Progenitor cell of endocrine pancreas (in vitro differentiated cells): ENCODE data around the gene ZNF775. TPM values are rescaled to one million over a fixed set of nuclear protein-coding genes. Genes with fewer than 3 reads are reported as not detected.

Experiments
- DNase-seq: peaks from one replicate; pipeline ENCODE4 v3.0.0; 2021; ENCODE audit warnings: low spot score; ENCODE audit not compliant: unreplicated experiment
- H3K27ac Mint-ChIP-seq: 2 replicates; pipeline ENCODE4 v1.8.0; 2021; ENCODE audit warnings: mild to moderate bottlenecking, moderate library complexity, mixed read lengths
- H3K27me3 Mint-ChIP-seq: 2 replicates; pipeline ENCODE4 v1.8.0; 2021; ENCODE audit warnings: mixed read lengths
- H3K36me3 Mint-ChIP-seq: 2 replicates; pipeline ENCODE4 v1.8.0; 2022; ENCODE audit warnings: mixed read lengths; ENCODE audit not compliant: insufficient read depth
- H3K4me1 Mint-ChIP-seq: 2 replicates; pipeline ENCODE4 v1.8.0; 2021; ENCODE audit warnings: low read depth, mixed read lengths
- H3K4me3 Mint-ChIP-seq: 2 replicates; pipeline ENCODE4 v1.8.0; 2021; ENCODE audit warnings: low read depth, mild to moderate bottlenecking, moderate library complexity, mixed read lengths
- H3K9me3 Mint-ChIP-seq: 2 replicates; pipeline ENCODE4 v1.8.0; 2021; ENCODE audit warnings: low read depth, mixed read lengths
- total RNA-seq: library from RNA; stranded (reverse); gene quantifications from 2 replicates; pipeline ENCODE4 v1.2.1, GENCODE V29; 2021
- TF ChIP-seq, protein P1 (sequence below): fragments of 200-600 bp; sonication (generic); IDR thresholded peaks from one replicate; pipeline ENCODE4 v1.5.0; 2021; ENCODE audit warnings: antibody characterized with exemption, mild to moderate bottlenecking; ENCODE audit not compliant: unreplicated experiment

The ZNF775 gene
- total RNA-seq, 1 donor from 2014 or later = 10.8 TPM

DNA sequence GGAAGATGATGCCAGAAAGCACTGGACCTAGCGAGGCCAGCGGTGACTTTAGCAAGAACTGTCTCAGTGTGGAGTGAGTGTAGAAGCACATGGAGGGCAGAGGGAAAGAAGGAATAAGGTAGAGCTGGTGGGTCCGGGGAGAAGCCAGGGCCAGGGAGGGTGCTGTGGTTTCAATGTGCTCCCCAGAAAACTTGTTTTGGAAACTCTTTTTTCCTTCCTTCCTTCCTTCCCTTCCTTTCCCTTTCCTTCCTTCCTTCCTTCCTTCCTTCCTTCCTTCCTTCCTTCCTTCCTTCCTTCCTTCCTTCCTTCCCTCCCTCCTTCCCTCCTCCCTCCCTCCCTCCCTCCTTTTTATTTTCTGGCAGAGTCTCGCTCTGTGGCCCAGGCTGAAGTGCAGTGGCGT, 32.2 kb upstream of the ZNF775 start:
- no peak for DNase-seq
- peaks cover 2% of the 10 kb centered on the region for H3K4me1 Mint-ChIP-seq
- no peak overlapping the region for H3K27ac Mint-ChIP-seq
- TF ChIP-seq, protein P1, sequence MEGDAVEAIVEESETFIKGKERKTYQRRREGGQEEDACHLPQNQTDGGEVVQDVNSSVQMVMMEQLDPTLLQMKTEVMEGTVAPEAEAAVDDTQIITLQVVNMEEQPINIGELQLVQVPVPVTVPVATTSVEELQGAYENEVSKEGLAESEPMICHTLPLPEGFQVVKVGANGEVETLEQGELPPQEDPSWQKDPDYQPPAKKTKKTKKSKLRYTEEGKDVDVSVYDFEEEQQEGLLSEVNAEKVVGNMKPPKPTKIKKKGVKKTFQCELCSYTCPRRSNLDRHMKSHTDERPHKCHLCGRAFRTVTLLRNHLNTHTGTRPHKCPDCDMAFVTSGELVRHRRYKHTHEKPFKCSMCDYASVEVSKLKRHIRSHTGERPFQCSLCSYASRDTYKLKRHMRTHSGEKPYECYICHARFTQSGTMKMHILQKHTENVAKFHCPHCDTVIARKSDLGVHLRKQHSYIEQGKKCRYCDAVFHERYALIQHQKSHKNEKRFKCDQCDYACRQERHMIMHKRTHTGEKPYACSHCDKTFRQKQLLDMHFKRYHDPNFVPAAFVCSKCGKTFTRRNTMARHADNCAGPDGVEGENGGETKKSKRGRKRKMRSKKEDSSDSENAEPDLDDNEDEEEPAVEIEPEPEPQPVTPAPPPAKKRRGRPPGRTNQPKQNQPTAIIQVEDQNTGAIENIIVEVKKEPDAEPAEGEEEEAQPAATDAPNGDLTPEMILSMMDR = no peak
- H3K9me3 Mint-ChIP-seq = no peaks in the 10 kb centered on the region
- no peaks in the 10 kb centered on the region for H3K36me3 Mint-ChIP-seq
- H3K4me3 Mint-ChIP-seq = no peak overlapping the region
- H3K27me3 Mint-ChIP-seq = peaks cover 29% of the 10 kb centered on the region

DNA sequence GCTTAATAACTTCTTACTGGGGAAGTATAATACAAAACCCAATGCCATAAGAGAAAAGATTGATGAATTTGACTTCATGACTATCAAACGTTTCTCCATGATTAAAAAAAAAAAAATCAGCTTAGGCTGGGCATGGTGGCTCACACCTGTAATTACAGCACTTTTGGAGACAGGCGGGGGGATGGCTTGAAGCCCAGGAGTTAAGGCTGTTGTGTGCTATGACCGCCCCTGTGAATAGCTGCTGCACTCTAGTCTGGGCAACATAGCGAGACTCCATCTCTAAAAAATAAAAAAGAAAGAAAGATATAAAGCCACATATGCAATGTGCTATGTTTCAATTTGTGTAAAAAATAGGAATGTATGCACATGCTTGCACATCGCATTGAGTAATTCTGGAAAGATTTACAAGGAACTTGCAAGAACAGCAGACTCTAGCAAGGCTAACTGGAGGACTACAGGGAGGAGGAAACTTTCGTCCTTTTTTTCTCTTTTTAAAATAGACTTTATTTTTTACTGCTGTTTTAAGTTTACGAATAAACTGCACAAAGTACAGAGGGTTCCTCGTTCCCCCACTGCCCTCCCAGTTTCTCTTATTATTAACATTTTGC, 27.4 kb upstream of the ZNF775 start:
- H3K4me3 Mint-ChIP-seq = no peak overlapping the region
- no peak for DNase-seq
- peaks cover 1% of the 10 kb centered on the region for H3K27me3 Mint-ChIP-seq
- no peaks in the 10 kb centered on the region for H3K9me3 Mint-ChIP-seq
- no peaks in the 10 kb centered on the region for H3K36me3 Mint-ChIP-seq
- TF ChIP-seq, protein P1 = no peak
- H3K27ac Mint-ChIP-seq = no peak overlapping the region
- no peaks in the 10 kb centered on the region for H3K4me1 Mint-ChIP-seq

DNA sequence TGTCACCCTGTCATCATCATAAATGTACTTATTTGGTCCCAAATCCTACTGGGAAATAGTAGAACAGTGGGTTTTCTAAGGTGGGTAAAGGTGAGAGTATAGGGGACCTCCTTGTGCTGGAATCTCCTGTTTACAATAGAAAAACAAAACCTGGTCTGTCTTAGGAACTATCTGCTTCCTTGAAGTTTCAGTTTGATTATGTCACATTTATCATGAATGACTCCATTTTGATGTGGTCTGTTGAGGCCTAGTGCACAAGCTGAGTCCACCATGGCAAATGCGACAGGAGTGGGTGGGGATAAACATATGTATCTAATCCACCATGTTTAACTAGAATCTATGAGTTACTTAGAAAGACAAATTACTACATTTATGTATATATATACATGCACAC, 23.5 kb upstream of the ZNF775 start:
- H3K9me3 Mint-ChIP-seq = no peaks in the 10 kb centered on the region
- H3K4me3 Mint-ChIP-seq = no peak overlapping the region
- DNase-seq = no peak

DNA sequence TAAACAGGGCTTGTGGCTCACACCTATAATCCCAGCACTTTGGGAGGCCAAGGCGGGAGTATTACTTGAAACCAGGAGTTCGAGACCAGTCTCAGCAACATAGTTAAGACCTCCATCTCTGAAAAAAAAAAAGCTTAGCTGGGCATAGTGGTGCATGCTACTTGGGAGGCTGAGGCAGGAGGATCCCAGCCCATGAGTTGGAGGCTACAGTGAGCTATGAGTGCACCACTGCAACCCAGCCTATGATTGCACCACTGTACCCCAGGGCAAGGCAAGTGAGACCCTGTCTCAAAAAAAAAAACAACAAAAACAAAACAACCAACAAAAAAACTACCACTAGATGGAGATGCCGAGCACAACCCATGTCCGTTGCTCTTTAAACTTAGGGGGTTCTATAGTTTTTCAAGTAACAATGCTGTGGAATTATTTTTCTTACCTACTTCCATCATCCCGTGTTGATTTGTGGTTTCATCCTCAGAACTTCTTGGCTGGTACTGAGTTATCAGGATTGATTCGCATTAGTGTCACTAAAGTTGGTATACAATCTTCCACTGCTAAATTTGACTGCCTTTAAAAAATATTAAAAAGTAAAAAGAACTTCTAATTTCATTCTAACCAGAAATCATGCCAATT, 22.7 kb upstream of the ZNF775 start:
- H3K27me3 Mint-ChIP-seq = no peaks in the 10 kb centered on the region
- no peak for DNase-seq
- TF ChIP-seq, protein P1 = peak; percentile 68
- no peaks in the 10 kb centered on the region for H3K4me1 Mint-ChIP-seq
- no peaks in the 10 kb centered on the region for H3K36me3 Mint-ChIP-seq
- no peak overlapping the region for H3K4me3 Mint-ChIP-seq
- no peak overlapping the region for H3K27ac Mint-ChIP-seq
- no peaks in the 10 kb centered on the region for H3K9me3 Mint-ChIP-seq

More for the DNA sequence above, 23.5 kb upstream of the ZNF775 start:
- Mint-ChIP-seq H3K27ac (peak overlapping the region; percentile 69), H3K4me1 (no peaks in the 10 kb centered on the region), H3K36me3 (no peaks in the 10 kb centered on the region), H3K27me3 (no peaks in the 10 kb centered on the region)
- TF ChIP-seq, protein P1 = no peak

DNA sequence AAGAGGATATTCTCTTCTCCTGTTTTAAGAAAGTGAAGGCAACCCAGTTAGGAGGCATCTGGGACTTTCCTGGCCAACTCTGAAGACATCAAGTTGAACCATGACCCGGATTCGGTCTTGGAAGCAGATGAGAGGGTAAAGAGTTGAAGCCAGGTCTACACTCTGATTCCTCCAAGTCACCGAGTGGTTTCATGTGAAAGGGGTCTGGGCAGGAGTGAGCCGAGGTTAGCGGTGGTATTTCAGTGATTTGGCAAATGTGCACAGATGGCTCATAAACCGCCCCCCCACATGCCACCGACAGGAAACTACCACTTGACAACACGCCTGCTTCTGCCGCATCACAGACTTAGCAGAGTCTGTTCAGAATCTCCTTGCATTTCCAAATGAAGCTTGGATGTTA, 21.9 kb upstream of the ZNF775 start:
- TF ChIP-seq, protein P1 = no peak
- H3K4me3 Mint-ChIP-seq = no peak overlapping the region
- no peaks in the 10 kb centered on the region for H3K36me3 Mint-ChIP-seq
- H3K9me3 Mint-ChIP-seq = no peaks in the 10 kb centered on the region
- peaks cover 1% of the 10 kb centered on the region for H3K4me1 Mint-ChIP-seq
- peaks cover 5% of the 10 kb centered on the region for H3K27me3 Mint-ChIP-seq
- no peak overlapping the region for H3K27ac Mint-ChIP-seq
- DNase-seq = no peak
